GM08714 (cell line): Measurements from ENCODE around the gene ANKRD22.

Experiments used
- H3K4me3 ChIP-seq: fragments of 200-500 bp; sonication (Bioruptor generic); 2 replicates; pipeline ENCODE4 v1.5.1; 2014; ENCODE audit warnings: mild to moderate bottlenecking, low read length, inconsistent platforms
- ZNF274 ChIP-seq: IDR thresholded peaks from 2 replicates; pipeline ENCODE4 v1.6.1; 2012; ENCODE audit warnings: mild to moderate bottlenecking, low read depth, low read length

Gene ANKRD22

GRCh38 chr10:88881922-88882645 lies 30.4 kb upstream of the ANKRD22 start:
- TF ChIP-seq ZNF274: no peak
- H3K4me3 ChIP-seq: peak overlapping the region; percentile 74

DNA sequence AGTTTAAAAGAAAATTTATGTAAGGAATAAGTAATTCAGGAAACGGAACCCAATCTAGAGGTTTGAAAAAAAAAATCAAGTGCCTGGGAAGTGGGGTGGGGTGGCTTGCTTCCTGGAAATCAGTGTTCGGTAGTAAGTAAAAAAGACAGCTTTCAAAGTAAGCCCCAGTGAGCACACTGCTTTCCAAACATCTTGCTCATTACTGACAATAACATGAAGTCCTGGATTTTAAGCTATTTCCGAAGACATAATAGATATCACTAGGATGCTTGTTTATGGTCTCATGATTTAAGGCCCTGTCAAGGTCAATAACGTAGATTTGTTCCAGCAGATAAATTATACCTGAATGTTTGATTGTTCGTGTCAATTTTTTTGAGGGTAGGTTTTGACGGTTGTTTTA lies 29.7 kb upstream of the ANKRD22 start:
- TF ChIP-seq ZNF274: no peak
- peak overlapping the region; percentile 74 for H3K4me3 ChIP-seq

DNA sequence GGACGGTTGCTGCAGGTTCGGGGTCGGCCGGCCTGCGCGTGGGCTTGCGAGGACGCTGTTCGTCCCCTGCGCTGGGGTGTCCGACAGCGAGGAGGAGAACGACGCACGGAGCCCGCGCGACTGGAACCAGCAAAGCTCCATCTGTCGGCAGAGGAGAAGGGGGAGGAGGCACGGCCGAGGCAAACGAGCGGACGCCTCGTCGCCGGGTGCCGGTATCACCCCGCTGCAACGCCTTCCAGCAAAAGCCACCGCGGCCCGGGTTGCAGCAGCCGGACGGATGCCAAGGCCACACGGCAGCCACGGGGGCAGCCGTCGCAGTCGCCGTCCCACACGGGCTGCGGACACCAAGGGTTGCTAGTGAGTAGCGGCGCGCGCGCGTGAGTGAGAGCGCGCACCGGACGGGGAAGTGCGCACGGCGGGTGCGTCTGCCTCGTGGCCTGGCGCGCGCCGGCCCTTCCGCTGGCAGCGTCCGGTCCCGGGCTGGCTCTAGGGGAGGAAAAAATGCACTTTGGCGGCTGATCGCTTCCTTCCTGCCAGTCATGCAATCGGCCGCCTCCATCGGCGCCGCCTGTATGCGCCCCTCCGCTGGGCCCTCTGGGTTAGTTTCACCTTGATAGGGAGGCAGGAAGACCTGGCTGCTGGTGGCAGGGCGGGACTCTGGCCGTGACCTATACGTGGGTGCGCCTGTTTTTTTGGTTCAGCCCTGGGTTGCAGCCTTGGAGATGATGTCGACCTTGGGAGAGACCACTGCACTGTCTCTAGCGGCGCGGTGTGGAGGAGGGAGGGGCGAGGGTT lies 28.8 kb upstream of the ANKRD22 start:
- TF ChIP-seq ZNF274: no peak
- peak overlapping the region; percentile 74 for H3K4me3 ChIP-seq

DNA sequence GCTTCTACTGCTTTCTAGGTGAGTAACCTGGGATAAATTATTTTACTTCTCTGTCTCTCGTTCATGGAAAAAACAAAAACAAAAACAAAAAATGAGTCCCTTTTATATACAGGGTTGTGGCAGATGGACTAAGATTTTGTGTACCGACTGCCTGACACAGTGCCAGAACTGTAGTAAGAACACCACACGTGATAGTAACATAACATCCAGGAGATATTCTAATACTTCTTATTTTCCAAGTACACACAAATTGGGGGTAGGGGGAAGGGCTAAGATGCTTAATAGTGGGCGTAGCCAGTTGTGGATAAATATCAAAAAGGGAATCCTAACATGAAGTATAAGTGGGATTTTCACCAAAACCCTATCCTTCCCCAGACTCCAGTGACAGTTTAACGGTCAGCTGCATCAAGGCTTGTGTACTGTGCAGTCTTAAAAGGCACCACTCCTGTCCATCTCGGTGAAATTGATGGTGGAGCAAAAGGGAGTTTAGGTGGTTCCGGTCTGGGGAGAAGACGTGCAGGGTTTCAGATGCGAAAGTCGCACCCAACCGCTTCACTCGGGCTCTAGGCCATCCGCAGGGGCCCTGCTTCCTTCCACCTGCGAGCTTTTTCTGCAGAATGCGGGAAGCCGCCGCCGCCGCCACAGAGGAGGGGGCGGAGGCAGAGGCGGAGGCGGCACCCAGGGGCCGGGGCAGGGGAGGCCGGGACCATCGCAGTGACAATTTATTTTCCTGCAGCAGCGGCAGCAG lies 28.1 kb upstream of the ANKRD22 start, which contains the start of gene STAMBPL1:
TSS of gene STAMBPL1 (plus strand) at position 712 of the 748 bp plus-strand sequence. CDS start 21,464 bp downstream, outside the sequence.
- no peak for TF ChIP-seq ZNF274
- H3K4me3 ChIP-seq: peak within 1 kb of the TSS; percentile 74

DNA sequence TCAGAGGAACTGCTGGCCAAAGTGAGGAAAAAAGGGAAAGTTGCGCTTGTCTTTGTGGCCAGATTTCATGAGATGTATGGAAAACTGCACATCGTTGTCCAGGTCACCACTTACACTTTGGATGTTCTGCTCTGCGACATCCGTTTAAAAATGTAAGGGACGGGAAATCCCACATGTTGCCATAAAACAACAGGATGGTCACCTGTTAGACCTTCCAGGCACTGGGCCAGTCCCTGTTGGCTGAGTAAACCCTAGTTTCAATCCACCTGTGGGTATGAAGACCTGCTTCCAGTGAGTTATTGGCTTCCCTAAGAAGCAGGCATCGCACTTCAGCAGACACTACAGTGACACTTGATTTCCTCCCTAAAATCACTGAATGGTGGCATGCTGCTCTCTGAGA lies 25.7 kb upstream of the ANKRD22 start:
- H3K4me3 ChIP-seq: no peak overlapping the region
- no peak for TF ChIP-seq ZNF274

- no peak for TF ChIP-seq ZNF274
- no peak overlapping the region for H3K4me3 ChIP-seq
These were observed 23.4 kb upstream of the ANKRD22 start for GRCh38 chr10:88875081-88875480.

DNA sequence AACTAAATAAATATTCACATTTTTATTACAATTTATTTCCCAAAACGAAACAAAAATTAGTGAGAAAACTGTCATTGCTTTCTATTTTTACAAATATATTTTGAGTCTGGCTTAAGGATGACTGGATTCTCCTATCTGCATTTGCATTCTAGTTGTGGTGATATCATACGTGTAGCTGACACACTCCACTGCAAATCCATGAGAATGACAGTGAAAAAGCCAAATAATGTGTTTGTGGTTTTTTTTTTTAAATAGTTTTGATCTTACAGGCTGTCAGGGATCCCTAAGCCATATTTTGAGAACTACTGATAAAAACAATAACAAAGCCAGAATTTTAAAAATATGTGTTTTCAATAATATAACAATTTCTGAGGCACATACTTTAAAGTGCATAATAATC lies 22.6 kb upstream of the ANKRD22 start:
- TF ChIP-seq ZNF274: no peak
- H3K4me3 ChIP-seq: no peak overlapping the region

- no peak overlapping the region for H3K4me3 ChIP-seq
- no peak for TF ChIP-seq ZNF274
These were observed 22.1 kb upstream of the ANKRD22 start for GRCh38 chr10:88873757-88874156.

GRCh38 chr10:88870089-88870488 lies 18.4 kb upstream of the ANKRD22 start:
- TF ChIP-seq ZNF274: no peak
- no peak overlapping the region for H3K4me3 ChIP-seq

GRCh38 chr10:88866454-88866853 lies 14.8 kb upstream of the ANKRD22 start:
- no peak overlapping the region for H3K4me3 ChIP-seq
- no peak for TF ChIP-seq ZNF274

DNA sequence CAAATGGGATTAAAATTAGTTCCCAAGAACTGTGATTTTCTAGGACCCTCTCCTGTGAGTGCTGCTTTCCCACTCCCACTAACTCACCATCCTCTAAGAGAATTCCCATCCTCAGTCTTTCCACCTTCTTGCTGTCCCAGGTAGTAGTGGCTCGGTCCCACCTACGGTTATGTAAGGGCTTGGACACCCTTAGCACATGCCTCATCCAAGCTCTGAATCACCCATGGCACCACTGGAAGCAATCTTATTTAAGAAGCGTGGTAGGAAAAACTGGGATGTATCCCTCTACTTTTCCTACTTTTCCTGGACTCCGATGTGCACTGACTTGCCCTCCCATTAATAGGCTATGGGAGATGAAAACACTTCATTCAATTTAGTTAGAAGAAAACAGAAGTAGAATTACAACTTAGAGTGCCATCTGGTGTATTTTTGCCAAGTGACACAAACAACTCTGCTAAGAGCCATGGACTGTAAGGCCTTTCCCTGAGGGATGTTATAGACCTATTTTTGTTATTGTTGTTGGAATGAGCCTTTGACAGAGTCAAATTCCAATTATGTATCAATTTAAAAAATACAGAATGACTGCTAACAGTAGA lies 13.7 kb upstream of the ANKRD22 start:
- H3K4me3 ChIP-seq: no peak overlapping the region
- no peak for TF ChIP-seq ZNF274

- H3K4me3 ChIP-seq: no peak overlapping the region
- TF ChIP-seq ZNF274: no peak
These were observed 9.4 kb upstream of the ANKRD22 start for GRCh38 chr10:88861036-88861435.

DNA sequence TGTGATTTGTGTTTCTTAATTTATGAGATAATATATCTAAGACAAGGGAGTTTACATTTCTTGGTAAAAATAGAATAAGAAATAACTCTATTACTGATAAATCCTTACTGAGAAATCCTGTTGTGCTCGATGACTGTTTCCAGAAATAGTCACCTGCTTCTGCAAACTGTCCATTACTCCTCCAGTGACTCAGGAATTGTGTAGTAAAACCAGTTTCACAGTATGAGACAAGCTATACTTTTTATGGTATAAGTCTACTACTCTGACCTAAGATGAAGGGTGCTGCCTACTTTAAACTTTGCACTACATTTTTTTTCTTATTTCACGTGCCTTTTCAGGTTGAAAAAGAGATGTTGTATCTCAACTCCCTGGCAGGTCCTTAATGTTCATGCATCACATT lies 6.8 kb upstream of the ANKRD22 start:
- no peak for TF ChIP-seq ZNF274
- no peak overlapping the region for H3K4me3 ChIP-seq

GRCh38 chr10:88857831-88858230 lies 6.2 kb upstream of the ANKRD22 start:
- no peak for TF ChIP-seq ZNF274
- no peak overlapping the region for H3K4me3 ChIP-seq
